Trophoblast cell (in vitro differentiated cells and primary cell): Measurements from ENCODE around the gene SCN10A.

Source experiments
- DNase-seq, 2 donors: peaks; one replicate each; pipeline ENCODE4 v3.0.0-alpha.2; 2016
- H2AFZ ChIP-seq: 2 replicates; pipeline ENCODE4 v1.6.1; 2013; ENCODE audit warnings: low read length, moderate library complexity, mild to moderate bottlenecking; ENCODE audit not compliant: insufficient read depth, poor library complexity
- H2AK5ac ChIP-seq: 2 replicates; pipeline ENCODE4 v1.6.1; 2013; ENCODE audit warnings: mild to moderate bottlenecking, low read length
- H2BK120ac ChIP-seq: 2 replicates; pipeline ENCODE4 v1.6.1; 2013; ENCODE audit warnings: low read length, mild to moderate bottlenecking, moderate library complexity; ENCODE audit not compliant: insufficient read depth, poor library complexity
- H2BK12ac ChIP-seq: 2 replicates; pipeline ENCODE4 v1.6.1; 2013; ENCODE audit warnings: mild to moderate bottlenecking, low read length, moderate library complexity
- H2BK5ac ChIP-seq: 2 replicates; pipeline ENCODE4 v1.6.1; 2013; ENCODE audit warnings: low read length, low read depth, moderate library complexity, mild to moderate bottlenecking; ENCODE audit not compliant: poor library complexity
- H3K14ac ChIP-seq: 2 replicates; pipeline ENCODE4 v1.6.1; 2013; ENCODE audit warnings: mild to moderate bottlenecking, low read length
- H3K18ac ChIP-seq: 2 replicates; pipeline ENCODE4 v1.6.1; 2013; ENCODE audit warnings: mild to moderate bottlenecking, low read length
- H3K23ac ChIP-seq: 2 replicates; pipeline ENCODE4 v1.6.1; 2013; ENCODE audit warnings: low read length
- H3K27ac ChIP-seq: 2 replicates; pipeline ENCODE4 v1.5.1; 2013; ENCODE audit warnings: low read depth, mild to moderate bottlenecking, inconsistent platforms, low read length, moderate library complexity
- H3K27me3 ChIP-seq: 2 replicates; pipeline ENCODE4 v1.6.1; 2013; ENCODE audit warnings: inconsistent platforms, mild to moderate bottlenecking, low read length, moderate library complexity; ENCODE audit not compliant: insufficient read depth
- H3K36me3 ChIP-seq, 2 experiments: 1 replicate in 1 of 2; 2 replicates in 1 of 2; pipeline ENCODE4 v1.6.1; 2013; ENCODE audit warnings: low read length in 2 of 2, mild to moderate bottlenecking in 2 of 2, moderate library complexity in 1 of 2; ENCODE audit not compliant: insufficient read depth in 2 of 2, control insufficient read depth in 1 of 2
- H3K4ac ChIP-seq: 2 replicates; pipeline ENCODE4 v1.6.1; 2013; ENCODE audit warnings: low read depth, mild to moderate bottlenecking, low read length, moderate library complexity
- H3K4me1 ChIP-seq, 2 experiments: 1 replicate in 1 of 2; 2 replicates in 1 of 2; pipeline ENCODE4 v1.6.1; 2013; ENCODE audit warnings: low read length in 2 of 2, mild to moderate bottlenecking in 2 of 2, moderate library complexity in 1 of 2; ENCODE audit not compliant: insufficient read depth in 2 of 2, control insufficient read depth in 1 of 2
- H3K4me2 ChIP-seq: 2 replicates; pipeline ENCODE4 v1.6.1; 2013; ENCODE audit warnings: inconsistent platforms, mild to moderate bottlenecking, low read length, moderate library complexity
- H3K4me3 ChIP-seq: 2 replicates; pipeline ENCODE4 v1.5.1; 2013; ENCODE audit warnings: mild to moderate bottlenecking, low read depth, low read length, inconsistent platforms
- H3K79me1 ChIP-seq: one replicate; pipeline ENCODE4 v1.6.1; 2013; ENCODE audit warnings: low read length
- H3K79me2 ChIP-seq: 2 replicates; pipeline ENCODE4 v1.6.1; 2013; ENCODE audit warnings: low read length, mild to moderate bottlenecking; ENCODE audit not compliant: control insufficient read depth, insufficient read depth, poor library complexity
- H3K9ac ChIP-seq: 2 replicates; pipeline ENCODE4 v1.6.1; 2013; ENCODE audit warnings: mild to moderate bottlenecking, low read length
- H3K9me3 ChIP-seq: 2 replicates; pipeline ENCODE4 v1.6.1; 2013; ENCODE audit warnings: low read depth, mild to moderate bottlenecking, control low read depth, inconsistent platforms, low read length; ENCODE audit not compliant: insufficient read depth
- H4K12ac ChIP-seq: 2 replicates; pipeline ENCODE4 v1.6.1; 2013; ENCODE audit warnings: low read depth, mild to moderate bottlenecking, low read length, moderate library complexity
- H4K8ac ChIP-seq: 2 replicates; pipeline ENCODE4 v1.6.1; 2013; ENCODE audit warnings: low read depth, mild to moderate bottlenecking, low read length, moderate library complexity
- H4K91ac ChIP-seq: one replicate; pipeline ENCODE4 v1.6.1; 2013; ENCODE audit warnings: low read depth, mild to moderate bottlenecking, low read length, moderate library complexity
- WGBS: extraction: QIAGEN DNeasy Blood & Tissue Kit; methylation state at CpG from one replicate; pipeline ENCODE4 v1.1.7; 2013; ENCODE audit warnings: missing lambda C conversion rate; ENCODE audit not compliant: insufficient read length, insufficient coverage; ENCODE audit errors: extremely low coverage; 5-methylcytosine and 5-hydroxymethylcytosine counted together

The SCN10A gene

DNA sequence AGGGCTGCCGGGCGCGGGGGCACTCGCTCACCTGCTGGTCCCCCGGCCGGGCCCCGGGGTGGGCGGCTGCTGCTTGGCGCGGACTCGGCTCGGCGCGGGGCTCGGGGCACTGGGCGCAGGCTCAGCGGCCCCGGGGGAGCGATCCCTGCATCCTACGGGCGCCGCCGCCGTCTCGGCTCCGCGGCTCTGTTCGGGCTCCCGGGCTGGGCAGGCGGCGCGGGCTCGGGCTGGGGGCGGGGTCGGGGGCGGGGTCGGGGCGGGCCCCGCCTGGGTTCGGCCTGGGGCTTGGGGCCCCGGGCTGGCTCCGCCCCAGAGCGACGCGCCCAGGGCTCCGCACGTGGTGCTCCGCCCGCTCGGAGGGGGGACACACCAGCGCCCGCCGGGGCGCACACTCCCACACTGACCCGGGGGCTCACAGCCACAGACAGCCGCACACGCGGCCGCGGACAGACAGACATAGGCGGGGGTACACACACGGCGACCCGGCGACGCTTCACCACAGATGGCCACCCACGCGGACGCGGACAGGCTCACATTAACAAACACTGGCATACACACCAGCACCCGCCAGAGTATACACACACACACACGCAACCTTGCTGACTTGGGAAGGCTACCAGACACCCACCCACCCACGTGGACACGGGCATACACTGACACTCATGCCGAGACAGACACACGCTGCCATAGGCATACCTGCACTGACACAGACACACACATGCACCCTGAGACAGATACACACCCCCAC lies 166.3 kb downstream of the SCN10A start, which contains the start of gene SCN5A:
TSS of gene SCN5A (minus strand) at position 188 of the 748 bp plus-strand sequence. CDS start 16,380 bp downstream, outside the sequence.
- no peak within 1 kb of the TSS for H3K27ac ChIP-seq
- H3K14ac ChIP-seq, result no peak within 1 kb of the TSS
- peak within 1 kb of the TSS; percentile 75 for H2AFZ ChIP-seq
- no peak within 1 kb of the TSS for H2BK12ac ChIP-seq
- no peak within 1 kb of the TSS for H3K9ac ChIP-seq
- H3K4me3 ChIP-seq, result peak within 1 kb of the TSS; percentile 39
- H3K9me3 ChIP-seq, result peaks cover 6% of the 10 kb centered on the region
- peak within 1 kb of the TSS; percentile 86 for H3K4me2 ChIP-seq
- no peak within 1 kb of the TSS for H4K91ac ChIP-seq
- no CpG with 5 or more reads among the region's 76 CpGs for WGBS
- peak within 1 kb of the TSS; percentile 10 for H3K23ac ChIP-seq
- no peak within 1 kb of the TSS for H2BK120ac ChIP-seq
- H3K79me2 ChIP-seq, result no peaks in the 10 kb centered on the region
- H4K8ac ChIP-seq, result peak within 1 kb of the TSS; percentile 4
- H3K36me3 ChIP-seq, result no peaks in the 10 kb centered on the region
- no peak within 1 kb of the TSS for H2AK5ac ChIP-seq
- no peak within 1 kb of the TSS for H4K12ac ChIP-seq
- peaks cover 21% of the 10 kb centered on the region for H3K27me3 ChIP-seq
- peaks cover 9 to 11% of the 10 kb centered on the region in 2 experiments for H3K4me1 ChIP-seq
- H2BK5ac ChIP-seq, result no peak within 1 kb of the TSS
- H3K4ac ChIP-seq, result no peak within 1 kb of the TSS
- peak; percentile 19 to 37 for DNase-seq
- H3K79me1 ChIP-seq, result no peaks in the 10 kb centered on the region
- H3K18ac ChIP-seq, result no peak within 1 kb of the TSS

DNA sequence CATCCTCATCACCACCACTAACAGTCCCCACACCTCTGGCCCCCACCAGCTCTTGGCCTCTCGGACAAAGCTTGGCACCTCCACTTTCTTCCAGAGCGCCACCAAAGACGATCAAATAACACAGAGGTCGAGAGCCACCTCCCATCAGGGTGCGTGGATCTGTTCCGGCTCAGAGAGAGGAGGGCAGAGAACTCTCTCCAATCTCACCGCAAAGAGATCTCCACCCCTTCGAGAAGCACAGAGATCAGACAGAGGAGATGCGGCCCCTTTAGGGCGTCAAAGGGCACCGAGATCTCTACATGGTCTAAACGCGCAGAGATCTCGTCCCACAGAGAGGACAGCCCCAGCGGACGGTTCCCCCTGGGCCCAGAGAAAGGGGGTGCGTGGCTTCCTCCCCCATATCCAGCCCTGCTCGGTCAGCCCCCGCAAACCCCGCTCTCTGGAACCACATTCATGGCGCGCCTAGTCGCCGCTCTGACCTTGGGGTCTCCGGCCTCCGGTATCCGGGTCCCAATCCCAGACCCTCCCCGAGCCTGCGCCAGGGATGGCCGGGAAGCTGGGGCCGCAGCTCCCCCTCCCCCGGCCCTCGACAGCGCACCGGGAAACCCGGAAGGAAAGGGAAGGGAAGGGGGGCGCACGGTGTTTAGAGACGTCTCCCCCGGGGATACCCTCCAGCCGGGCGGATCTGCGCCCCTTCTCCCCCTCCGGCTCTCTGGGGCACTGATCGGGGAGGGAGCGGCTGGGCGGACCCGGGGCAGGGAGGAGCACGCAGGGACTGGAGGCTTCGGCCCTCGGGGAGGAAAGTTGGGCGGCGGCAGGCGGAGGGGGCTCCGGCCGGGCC lies 167.1 kb downstream of the SCN10A start:
- no peak overlapping the region for H3K14ac ChIP-seq
- H3K36me3 ChIP-seq, result no peaks in the 10 kb centered on the region
- no peaks in the 10 kb centered on the region for H3K79me1 ChIP-seq
- no peak overlapping the region for H2BK5ac ChIP-seq
- no peak overlapping the region for H2BK120ac ChIP-seq
- no peak overlapping the region for H4K91ac ChIP-seq
- peak overlapping the region; percentile 4 for H4K8ac ChIP-seq
- H3K79me2 ChIP-seq, result no peaks in the 10 kb centered on the region
- H2BK12ac ChIP-seq, result no peak overlapping the region
- peak overlapping the region; percentile 64 for H3K4me2 ChIP-seq
- H3K27me3 ChIP-seq, result peaks cover 21% of the 10 kb centered on the region
- H3K9ac ChIP-seq, result no peak overlapping the region
- DNase-seq, result no peak
- H3K4me1 ChIP-seq, result peaks cover 9 to 11% of the 10 kb centered on the region in 2 experiments
- WGBS, result no CpG with 5 or more reads among the region's 56 CpGs
- no peak overlapping the region for H4K12ac ChIP-seq
- H2AFZ ChIP-seq, result peak overlapping the region; percentile 45
- H2AK5ac ChIP-seq, result no peak overlapping the region
- no peak overlapping the region for H3K27ac ChIP-seq
- no peak overlapping the region for H3K4ac ChIP-seq
- H3K23ac ChIP-seq, result no peak overlapping the region
- H3K4me3 ChIP-seq, result peak overlapping the region; percentile 25
- no peak overlapping the region for H3K18ac ChIP-seq
- peaks cover 6% of the 10 kb centered on the region for H3K9me3 ChIP-seq

DNA sequence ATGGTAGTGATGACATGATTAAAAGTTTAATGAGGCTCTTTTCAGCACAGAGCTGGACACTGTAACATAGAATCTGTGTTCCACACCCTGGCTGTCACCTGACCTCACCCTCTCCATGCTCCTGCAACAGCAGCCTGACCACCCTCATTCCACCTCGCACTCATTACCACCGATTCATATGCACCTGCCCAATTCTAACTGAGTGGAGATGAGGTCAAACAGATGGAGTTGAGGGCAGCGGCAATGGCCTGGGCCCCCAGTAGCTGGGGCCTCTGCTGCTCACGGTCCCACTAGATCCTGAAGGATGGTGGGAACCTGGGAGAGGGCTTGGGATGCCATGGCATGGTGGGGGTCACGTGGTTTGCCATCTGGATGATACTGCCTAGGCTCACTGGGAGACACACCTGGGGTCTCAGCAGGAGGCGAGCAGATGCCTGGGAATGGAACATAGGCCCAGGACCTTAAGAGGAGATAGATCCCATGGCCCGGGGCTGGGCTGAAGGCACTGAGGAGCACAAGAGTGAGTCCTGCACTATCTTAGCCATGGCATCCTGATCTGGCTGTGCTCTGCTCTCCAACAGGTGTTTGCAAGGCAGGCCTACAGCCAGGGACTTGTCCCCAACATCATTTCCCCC lies 167.9 kb downstream of the SCN10A start:
- no peak overlapping the region for H3K4me3 ChIP-seq
- H3K79me1 ChIP-seq, result no peaks in the 10 kb centered on the region
- peaks cover 21% of the 10 kb centered on the region for H3K27me3 ChIP-seq
- no peak overlapping the region for H3K27ac ChIP-seq
- H2AK5ac ChIP-seq, result no peak overlapping the region
- no peak overlapping the region for H3K4ac ChIP-seq
- no peak overlapping the region for H2BK5ac ChIP-seq
- peaks cover 6% of the 10 kb centered on the region for H3K9me3 ChIP-seq
- H2AFZ ChIP-seq, result no peak overlapping the region
- WGBS, result no CpG with 5 or more reads among the region's 7 CpGs
- H2BK120ac ChIP-seq, result no peak overlapping the region
- H2BK12ac ChIP-seq, result no peak overlapping the region
- H3K23ac ChIP-seq, result no peak overlapping the region
- H3K36me3 ChIP-seq, result no peaks in the 10 kb centered on the region
- no peak overlapping the region for H3K4me2 ChIP-seq
- no peak for DNase-seq
- no peak overlapping the region for H4K91ac ChIP-seq
- H4K12ac ChIP-seq, result no peak overlapping the region
- H3K9ac ChIP-seq, result no peak overlapping the region
- no peak overlapping the region for H3K14ac ChIP-seq
- no peak overlapping the region for H4K8ac ChIP-seq
- H3K4me1 ChIP-seq, result peaks cover 9 to 11% of the 10 kb centered on the region in 2 experiments
- no peak overlapping the region for H3K18ac ChIP-seq
- H3K79me2 ChIP-seq, result no peaks in the 10 kb centered on the region

DNA sequence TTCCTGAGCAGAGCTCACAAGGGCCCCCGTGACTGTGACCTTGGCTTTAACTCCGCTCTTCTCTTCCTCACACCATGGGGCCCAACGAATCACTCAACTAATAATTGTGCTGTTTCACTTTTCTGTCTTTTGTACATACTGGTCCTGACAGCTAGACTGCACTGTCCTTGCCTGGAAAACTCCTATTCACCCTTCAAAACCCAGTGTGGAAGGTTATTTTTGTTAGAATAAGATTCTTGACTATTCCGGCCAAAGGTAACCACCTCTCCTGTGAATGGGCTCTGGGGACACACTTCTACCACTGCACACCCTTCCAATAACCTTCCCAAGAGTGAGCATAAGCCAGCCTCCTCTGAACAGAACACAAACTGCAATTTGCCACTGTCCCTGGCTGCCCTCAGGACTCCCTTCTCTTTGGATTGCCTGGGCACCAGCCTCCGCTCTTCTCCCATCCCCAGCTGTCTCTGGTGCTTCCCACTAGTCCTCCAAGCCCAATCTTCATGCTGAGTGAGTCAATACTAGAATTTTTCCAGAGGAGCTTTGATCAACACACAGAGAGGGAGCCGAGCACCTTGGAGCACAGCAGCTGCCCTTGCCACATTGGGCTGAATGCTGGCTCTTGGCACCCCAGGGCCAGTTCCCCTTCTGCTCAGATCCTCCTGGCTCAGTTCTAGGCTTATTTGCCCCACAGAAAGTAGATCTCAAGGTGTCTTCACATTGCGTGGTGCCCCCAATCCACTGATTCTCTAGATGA lies 168.6 kb downstream of the SCN10A start:
- Histone ChIP-seq H3K79me2 (no peaks in the 10 kb centered on the region), H2BK120ac (no peak overlapping the region), H3K9ac (no peak overlapping the region), H3K18ac (no peak overlapping the region), H3K4me3 (no peak overlapping the region), H3K36me3 (no peaks in the 10 kb centered on the region), H2AK5ac (no peak overlapping the region), H3K27ac (no peak overlapping the region), H3K4me2 (no peak overlapping the region), H3K27me3 (peaks cover 21% of the 10 kb centered on the region), H2AFZ (no peak overlapping the region), H4K12ac (no peak overlapping the region), H2BK5ac (no peak overlapping the region), H3K9me3 (peaks cover 6% of the 10 kb centered on the region), H3K4ac (no peak overlapping the region), H3K14ac (no peak overlapping the region), H2BK12ac (no peak overlapping the region), H3K23ac (no peak overlapping the region), H3K4me1 (peaks cover 9 to 11% of the 10 kb centered on the region in 2 experiments), H3K79me1 (no peaks in the 10 kb centered on the region), H4K91ac (no peak overlapping the region), H4K8ac (no peak overlapping the region)
- no CpG with 5 or more reads among the region's 7 CpGs for WGBS
- DNase-seq, result no peak
